Gastroesophageal sphincter (tissue), 3 donors: Measurements from ENCODE around the gene ZMYND10.
A peak's percentile ranks its signal among the peaks of the same experiment; 100 is the strongest.

Source experiments
- EP300 ChIP-seq: sonication (generic); formaldehyde crosslinking; IDR thresholded peaks from one replicate; pipeline ENCODE4 v1.6.1; 2017; ENCODE audit warnings: antibody characterized with exemption, mild to moderate bottlenecking
- POLR2A ChIP-seq, 2 donors: fragments of 450-650 bp; IDR thresholded peaks; one replicate each; pipeline ENCODE4 v1.6.1; 2017; ENCODE audit warnings: antibody characterized with exemption in 2 of 2, mild to moderate bottlenecking in 2 of 2, moderate library complexity in 1 of 2
- POLR2AphosphoS5 ChIP-seq: sonication (generic); formaldehyde crosslinking; IDR thresholded peaks from one replicate; pipeline ENCODE4 v1.6.1; 2017; ENCODE audit warnings: antibody characterized with exemption
- TF ChIP-seq, protein P1 (sequence below), 4 experiments: fragments of 200-600 bp in 2 of 4; fragments of 450-650 bp in 2 of 4; sonication (generic) in 1 of 4; IDR thresholded peaks; one replicate each; pipeline ENCODE4 v1.5.1; 2017 to 2019; ENCODE audit warnings: antibody characterized with exemption in 4 of 4, mild to moderate bottlenecking in 2 of 4, moderate library complexity in 2 of 4

DNA sequence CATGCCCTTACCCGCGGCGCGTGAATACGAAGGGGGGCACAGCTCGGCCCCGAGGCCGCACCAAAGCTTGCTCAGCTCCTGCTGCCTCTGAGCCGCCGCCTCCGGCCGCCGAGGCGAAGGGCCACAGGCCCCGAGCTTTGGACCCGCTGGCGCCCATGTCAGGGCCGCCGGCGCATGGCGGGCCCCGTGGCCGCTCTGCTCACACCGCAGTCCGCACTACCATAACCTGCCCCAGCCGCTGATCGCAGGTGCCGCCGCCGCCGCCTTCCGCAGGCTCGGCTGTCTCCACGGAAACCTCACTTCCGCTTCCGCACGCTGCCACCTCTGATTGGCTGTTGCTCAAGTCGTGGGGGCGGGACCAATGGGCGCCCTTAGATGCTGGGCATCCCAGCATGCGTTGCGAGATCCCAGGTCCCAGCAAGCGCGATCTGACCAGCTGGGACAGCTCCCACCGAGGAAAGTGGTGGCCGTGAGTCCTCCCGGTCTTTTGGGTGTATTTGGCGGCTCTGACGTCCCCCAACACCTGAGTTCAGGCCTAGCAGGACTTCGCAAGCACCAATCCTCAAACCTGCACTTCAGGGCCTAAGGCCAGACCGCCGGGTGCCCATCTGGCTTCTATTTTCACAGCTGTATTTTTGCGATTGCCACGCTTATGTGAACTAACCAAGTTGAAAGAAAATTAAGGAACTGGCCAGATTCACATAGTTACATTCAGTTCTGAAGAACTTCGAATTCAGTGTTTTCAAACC, 17.4 kb downstream of the ZMYND10 start, which contains the start of gene TUSC2:
- TF ChIP-seq POLR2AphosphoS5 (peak; percentile 85), EP300 (no peak), POLR2A (IDR thresholded peaks at IDR 0.05) (peak; percentile 70 to 78)
- TF ChIP-seq, protein P1, sequence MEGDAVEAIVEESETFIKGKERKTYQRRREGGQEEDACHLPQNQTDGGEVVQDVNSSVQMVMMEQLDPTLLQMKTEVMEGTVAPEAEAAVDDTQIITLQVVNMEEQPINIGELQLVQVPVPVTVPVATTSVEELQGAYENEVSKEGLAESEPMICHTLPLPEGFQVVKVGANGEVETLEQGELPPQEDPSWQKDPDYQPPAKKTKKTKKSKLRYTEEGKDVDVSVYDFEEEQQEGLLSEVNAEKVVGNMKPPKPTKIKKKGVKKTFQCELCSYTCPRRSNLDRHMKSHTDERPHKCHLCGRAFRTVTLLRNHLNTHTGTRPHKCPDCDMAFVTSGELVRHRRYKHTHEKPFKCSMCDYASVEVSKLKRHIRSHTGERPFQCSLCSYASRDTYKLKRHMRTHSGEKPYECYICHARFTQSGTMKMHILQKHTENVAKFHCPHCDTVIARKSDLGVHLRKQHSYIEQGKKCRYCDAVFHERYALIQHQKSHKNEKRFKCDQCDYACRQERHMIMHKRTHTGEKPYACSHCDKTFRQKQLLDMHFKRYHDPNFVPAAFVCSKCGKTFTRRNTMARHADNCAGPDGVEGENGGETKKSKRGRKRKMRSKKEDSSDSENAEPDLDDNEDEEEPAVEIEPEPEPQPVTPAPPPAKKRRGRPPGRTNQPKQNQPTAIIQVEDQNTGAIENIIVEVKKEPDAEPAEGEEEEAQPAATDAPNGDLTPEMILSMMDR (IDR thresholded peaks at IDR 0.05): peak in 3 of 4 experiments; percentile 9 to 12 (median 11)
